ENCODE measurements around the gene DNAJC6. TPM values are rescaled to one million over a fixed set of nuclear protein-coding genes. Genes with fewer than 3 reads are reported as not detected.
A peak's percentile ranks its signal among the peaks of the same experiment; 100 is the strongest.

The DNAJC6 gene
- total and polyA plus RNA-seq, 12 donors, result 0.88 to 10.5 (median 5.2) TPM

GRCh38 chr1:65422241-65423203 lies 113.2 kb downstream of the DNAJC6 start:
- intact Hi-C loops (cut with DNase I), result loop anchor here in 8 of 10 donors (5.0 to 10.0 kb wide), 9 partner anchors 158 to 358 kb away; no protein-coding TSS in a partner anchor
- peak overlapping the region in 9 of 10 donors; percentile 50 to 96 (median 83) for H3K4me3 ChIP-seq
- 92 to 93% methylated on average over 12 of the region's 12 CpGs for WGBS, 2 donors
- peaks cover 0 to 26% (median 17%) of the 10 kb centered on the region in 9 donors for H3K36me3 ChIP-seq
- peaks cover 0 to 43% (median 35%) of the 10 kb centered on the region in 9 donors for H3K4me1 ChIP-seq
- no peaks in the 10 kb centered on the region for H3K9me3 ChIP-seq
- no peak for DNase-seq
- ATAC-seq, result no peak
- peak overlapping the region in 5 of 10 donors; percentile 95 to 99 (median 99) for H3K27ac ChIP-seq
- TF ChIP-seq, protein P1, sequence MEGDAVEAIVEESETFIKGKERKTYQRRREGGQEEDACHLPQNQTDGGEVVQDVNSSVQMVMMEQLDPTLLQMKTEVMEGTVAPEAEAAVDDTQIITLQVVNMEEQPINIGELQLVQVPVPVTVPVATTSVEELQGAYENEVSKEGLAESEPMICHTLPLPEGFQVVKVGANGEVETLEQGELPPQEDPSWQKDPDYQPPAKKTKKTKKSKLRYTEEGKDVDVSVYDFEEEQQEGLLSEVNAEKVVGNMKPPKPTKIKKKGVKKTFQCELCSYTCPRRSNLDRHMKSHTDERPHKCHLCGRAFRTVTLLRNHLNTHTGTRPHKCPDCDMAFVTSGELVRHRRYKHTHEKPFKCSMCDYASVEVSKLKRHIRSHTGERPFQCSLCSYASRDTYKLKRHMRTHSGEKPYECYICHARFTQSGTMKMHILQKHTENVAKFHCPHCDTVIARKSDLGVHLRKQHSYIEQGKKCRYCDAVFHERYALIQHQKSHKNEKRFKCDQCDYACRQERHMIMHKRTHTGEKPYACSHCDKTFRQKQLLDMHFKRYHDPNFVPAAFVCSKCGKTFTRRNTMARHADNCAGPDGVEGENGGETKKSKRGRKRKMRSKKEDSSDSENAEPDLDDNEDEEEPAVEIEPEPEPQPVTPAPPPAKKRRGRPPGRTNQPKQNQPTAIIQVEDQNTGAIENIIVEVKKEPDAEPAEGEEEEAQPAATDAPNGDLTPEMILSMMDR (IDR thresholded peaks at IDR 0.05), result no peak
- no peaks in the 10 kb centered on the region for H3K27me3 ChIP-seq

- WGBS, 2 donors, result 83 to 84% methylated on average over 2 of the region's 2 CpGs
- TF ChIP-seq, protein P1 (IDR thresholded peaks at IDR 0.05), result no peak
- ATAC-seq (no peak), DNase-seq (no peak)
- Histone ChIP-seq H3K9me3 (no peaks in the 10 kb centered on the region), H3K4me1 (peaks cover 0 to 46% (median 36%) of the 10 kb centered on the region in 9 donors), H3K27me3 (no peaks in the 10 kb centered on the region), H3K27ac (peak overlapping the region in 1 of 10 donors; percentile 17), H3K36me3 (peaks cover 0 to 41% (median 17%) of the 10 kb centered on the region in 9 donors), H3K4me3 (no peak overlapping the region)
- intact Hi-C loops (cut with DNase I), result loop anchor here in 8 of 10 donors (5.0 to 10.0 kb wide), 9 partner anchors 159 to 359 kb away; no protein-coding TSS in a partner anchor
Measured at GRCh38 chr1:65423884-65424572, 114.7 kb downstream of the DNAJC6 start.

DNA sequence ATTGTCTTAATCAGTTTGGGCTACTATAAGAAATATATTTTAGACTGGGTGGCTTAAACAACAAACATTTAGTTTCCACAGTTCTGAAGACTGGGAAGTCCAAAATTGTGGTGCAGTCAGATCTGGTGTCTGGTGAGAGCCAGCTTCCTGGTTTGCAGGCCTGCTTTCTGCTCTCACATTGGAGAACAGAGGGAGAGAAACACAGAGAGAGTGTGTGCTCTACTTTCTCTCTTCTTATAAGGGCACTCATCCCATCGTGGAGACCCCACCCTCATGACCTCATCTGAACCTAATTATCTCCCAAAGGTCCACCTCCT lies 115.2 kb downstream of the DNAJC6 start:
- ATAC-seq (no peak), DNase-seq (no peak)
- H3K9me3 ChIP-seq, result no peaks in the 10 kb centered on the region
- intact Hi-C loops (cut with DNase I), result loop anchor here in 8 of 10 donors (5.0 to 10.0 kb wide), 9 partner anchors 160 to 360 kb away; no protein-coding TSS in a partner anchor
- H3K27me3 ChIP-seq, result no peaks in the 10 kb centered on the region
- peak overlapping the region in 1 of 10 donors; percentile 17 for H3K27ac ChIP-seq
- H3K4me1 ChIP-seq, result peaks cover 0 to 48% (median 35%) of the 10 kb centered on the region in 9 donors
- H3K36me3 ChIP-seq, result peaks cover 0 to 46% (median 17%) of the 10 kb centered on the region in 9 donors
- TF ChIP-seq, protein P1 (IDR thresholded peaks at IDR 0.05), result no peak
- 55 to 68% methylated on average over 1 of the region's 1 CpG for WGBS, 2 donors
- no peak overlapping the region for H3K4me3 ChIP-seq

DNA sequence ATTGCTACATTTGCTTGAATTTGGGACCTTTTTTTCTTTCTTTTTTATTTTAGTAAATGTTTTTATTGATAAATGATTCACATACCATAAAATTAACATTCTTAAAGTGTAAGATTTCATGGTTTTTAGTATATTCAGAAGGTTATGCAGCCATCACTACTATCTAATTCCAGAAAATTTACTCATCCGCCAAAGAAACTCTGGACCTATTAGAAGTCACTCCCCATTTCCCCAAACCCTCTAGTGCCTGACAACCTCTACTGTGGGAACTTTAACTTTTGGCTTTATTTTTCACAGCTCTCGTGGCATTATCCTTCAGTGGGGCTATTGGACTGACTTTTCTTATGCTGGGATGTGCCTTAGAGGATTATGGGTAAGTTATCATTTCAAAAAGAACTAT lies 115.7 kb downstream of the DNAJC6 start:
- TF ChIP-seq, protein P1 (IDR thresholded peaks at IDR 0.05), result no peak
- ATAC-seq, result no peak
- 99 to 100% methylated on average over 2 of the region's 2 CpGs for whole genome bisulfite sequencing, 2 donors
- H3K4me1 ChIP-seq, result peaks cover 0 to 53% (median 35%) of the 10 kb centered on the region in 9 donors
- no peak overlapping the region for H3K4me3 ChIP-seq
- no peaks in the 10 kb centered on the region for H3K27me3 ChIP-seq
- H3K27ac ChIP-seq, result peak overlapping the region in 1 of 10 donors; percentile 17
- H3K9me3 ChIP-seq, result no peaks in the 10 kb centered on the region
- DNase-seq, result no peak
- intact Hi-C loops (cut with DNase I), result loop anchor here in 6 of 10 donors (10.0 kb wide), 6 partner anchors 160 to 360 kb away; no protein-coding TSS in a partner anchor
- H3K36me3 ChIP-seq, result peaks cover 0 to 51% (median 17%) of the 10 kb centered on the region in 9 donors

All from heart right ventricle (tissue), 16 donors.